Measurements from ENCODE around the gene UNG.

GRCh38 chr12:109082751-109083150 is 14.6 kb upstream of the UNG start:
- no peak for TF ChIP-seq CTCF (IDR thresholded peaks at IDR 0.05)
- no peak for TF ChIP-seq POLR2A (IDR thresholded peaks at IDR 0.05)
- no peak for TF ChIP-seq EP300 (IDR thresholded peaks at IDR 0.05)

Measured in ovary (tissue), 3 donors.